WTC11 (cell line): ENCODE measurements around the gene KIRREL3. TPM values are rescaled to one million over a fixed set of nuclear protein-coding genes. Genes with fewer than 3 reads are reported as not detected.

Source experiments
- ATAC-seq: fragments of 200-7000 bp; cut with Tn5 transposase; 2 replicates; pipeline ENCODE4 v1.10.0; 2021; ENCODE audit warnings: mild to moderate bottlenecking, moderate library complexity
- CTCF ChIA-PET: fragments of 300-600 bp; sonication (Branson Sonifier 250); formaldehyde crosslinking; loops from one replicate; lab custom pipeline; 2021; ENCODE audit warnings: antibody characterized with exemption; lab: Charles Lee
- POLR2A ChIA-PET: fragments of 350-600 bp; sonication (Branson Sonifier 250); formaldehyde crosslinking; loops from one replicate; lab custom pipeline; 2021; ENCODE audit warnings: antibody characterized with exemption; lab: Charles Lee
- DNase-seq: peaks from one replicate; pipeline ENCODE4 v3.0.0; 2021; ENCODE audit warnings: low spot score
- H3K27ac Mint-ChIP-seq: 2 replicates; pipeline ENCODE4 v1.8.0; 2021; ENCODE audit warnings: mixed read lengths
- H3K27me3 Mint-ChIP-seq: 2 replicates; pipeline ENCODE4 v1.8.0; 2021; ENCODE audit warnings: low read depth, mild to moderate bottlenecking, moderate library complexity, mixed read lengths
- H3K36me3 Mint-ChIP-seq: 2 replicates; pipeline ENCODE4 v1.8.0; 2021; ENCODE audit warnings: mixed read lengths
- H3K4me1 Mint-ChIP-seq: 2 replicates; pipeline ENCODE4 v1.8.0; 2022; ENCODE audit warnings: mixed read lengths
- H3K4me3 Mint-ChIP-seq: 2 replicates; pipeline ENCODE4 v1.8.0; 2021; ENCODE audit warnings: mild to moderate bottlenecking, moderate library complexity, mixed read lengths
- H3K9me3 Mint-ChIP-seq: 2 replicates; pipeline ENCODE4 v1.8.0; 2021; ENCODE audit warnings: mixed read lengths
- CREB1 ChIP-seq: sonication (generic); formaldehyde crosslinking; IDR thresholded peaks from 2 replicates; pipeline ENCODE4 v1.8.0; 2023; ENCODE audit warnings: mild to moderate bottlenecking, missing genetic modification reagents
- ESRRA ChIP-seq: sonication (generic); formaldehyde crosslinking; IDR thresholded peaks from 2 replicates; pipeline ENCODE4 v1.8.1; 2022; ENCODE audit warnings: mild to moderate bottlenecking, missing genetic modification reagents, borderline replicate concordance
- ETV6 ChIP-seq: sonication (generic); formaldehyde crosslinking; IDR thresholded peaks from 2 replicates; pipeline ENCODE4 v1.8.1; 2022; ENCODE audit warnings: mild to moderate bottlenecking, missing genetic modification reagents
- KAT7 ChIP-seq: sonication (generic); formaldehyde crosslinking; IDR thresholded peaks from 2 replicates; pipeline ENCODE4 v1.8.1; 2023; ENCODE audit warnings: missing genetic modification reagents, mild to moderate bottlenecking, borderline replicate concordance
- MYBL2 ChIP-seq: sonication (generic); formaldehyde crosslinking; IDR thresholded peaks from 2 replicates; pipeline ENCODE4 v1.8.1; 2023; ENCODE audit warnings: mild to moderate bottlenecking, moderate library complexity, missing genetic modification reagents
- NFE2L1 ChIP-seq: sonication (generic); formaldehyde crosslinking; IDR thresholded peaks from 2 replicates; pipeline ENCODE4 v1.8.1; 2023; ENCODE audit warnings: missing genetic modification reagents
- NR1H2 ChIP-seq: sonication (generic); formaldehyde crosslinking; IDR thresholded peaks from 2 replicates; pipeline ENCODE4 v1.9.0; 2021; ENCODE audit warnings: mild to moderate bottlenecking, moderate library complexity, missing genetic modification reagents
- OVOL2 ChIP-seq: fragments of 250-450 bp; sonication (Bioruptor Pico); IDR thresholded peaks from 2 replicates; pipeline ENCODE4 v1.9.0; 2021; ENCODE audit warnings: mild to moderate bottlenecking, borderline replicate concordance
- SMAD4 ChIP-seq: sonication (generic); formaldehyde crosslinking; IDR thresholded peaks from 2 replicates; pipeline ENCODE4 v1.8.0; 2022; ENCODE audit warnings: mild to moderate bottlenecking, missing genetic modification reagents
- SP1 ChIP-seq: sonication (generic); formaldehyde crosslinking; conservative IDR thresholded peaks from 2 replicates; pipeline ENCODE4 v1.8.1; 2022; ENCODE audit warnings: missing genetic modification reagents
- ZNF232 ChIP-seq: sonication (generic); formaldehyde crosslinking; IDR thresholded peaks from 2 replicates; pipeline ENCODE4 v1.8.0; 2022; ENCODE audit warnings: mild to moderate bottlenecking, missing genetic modification reagents
- ZNF317 ChIP-seq: sonication (generic); formaldehyde crosslinking; IDR thresholded peaks from 2 replicates; pipeline ENCODE4 v1.8.1; 2023; ENCODE audit warnings: low read depth, mild to moderate bottlenecking, moderate library complexity, missing genetic modification reagents, borderline replicate concordance
- ZNF416 ChIP-seq: fragments of 250-450 bp; sonication (Bioruptor Pico); IDR thresholded peaks from 2 replicates; pipeline ENCODE4 v1.9.0; 2021; ENCODE audit warnings: mild to moderate bottlenecking, inconsistent platforms
- ZNF423 ChIP-seq: fragments of 250-450 bp; sonication (Bioruptor Pico); IDR thresholded peaks from 2 replicates; pipeline ENCODE4 v2.1.2; 2022; ENCODE audit warnings: mild to moderate bottlenecking, moderate library complexity
- total RNA-seq: library from RNA; stranded (reverse); gene quantifications from 3 replicates; pipeline ENCODE4 v1.2.3, GENCODE V29; 2021
- TF ChIP-seq, protein P1 (sequence below): sonication (generic); formaldehyde crosslinking; IDR thresholded peaks from 2 replicates; pipeline ENCODE4 v1.8.1; 2022; ENCODE audit warnings: missing genetic modification reagents, borderline replicate concordance
- TF ChIP-seq, protein P2 (sequence below): sonication (generic); formaldehyde crosslinking; IDR thresholded peaks from 2 replicates; pipeline ENCODE4 v1.8.1; 2022; ENCODE audit warnings: low read depth, missing genetic modification reagents, borderline replicate concordance
- TF ChIP-seq, protein P3 (sequence below): fragments of 200-600 bp; IDR thresholded peaks from 2 replicates; pipeline ENCODE4 v1.8.0; 2022; ENCODE audit warnings: antibody characterized with exemption
- TF ChIP-seq, protein P4 (sequence below): fragments of 250-450 bp; sonication (Bioruptor Pico); IDR thresholded peaks from 2 replicates; pipeline ENCODE4 v1.9.0; 2021; ENCODE audit warnings: mild to moderate bottlenecking
- TF ChIP-seq, protein P5 (sequence below): fragments of 250-450 bp; sonication (Bioruptor Pico); IDR thresholded peaks from 2 replicates; pipeline ENCODE4 v1.8.0; 2021; ENCODE audit warnings: mild to moderate bottlenecking
- TF ChIP-seq, protein P6 (sequence below): sonication (generic); formaldehyde crosslinking; conservative IDR thresholded peaks from 2 replicates; pipeline ENCODE4 v1.8.1; 2022; ENCODE audit warnings: mild to moderate bottlenecking, missing genetic modification reagents
- TF ChIP-seq, protein P7 (sequence below): sonication (generic); formaldehyde crosslinking; IDR thresholded peaks from 2 replicates; pipeline ENCODE4 v1.8.0; 2023; ENCODE audit warnings: mild to moderate bottlenecking, missing genetic modification reagents

KIRREL3 gene
- total RNA-seq, 1 experiment from 2014 or later = 0.59 TPM

DNA sequence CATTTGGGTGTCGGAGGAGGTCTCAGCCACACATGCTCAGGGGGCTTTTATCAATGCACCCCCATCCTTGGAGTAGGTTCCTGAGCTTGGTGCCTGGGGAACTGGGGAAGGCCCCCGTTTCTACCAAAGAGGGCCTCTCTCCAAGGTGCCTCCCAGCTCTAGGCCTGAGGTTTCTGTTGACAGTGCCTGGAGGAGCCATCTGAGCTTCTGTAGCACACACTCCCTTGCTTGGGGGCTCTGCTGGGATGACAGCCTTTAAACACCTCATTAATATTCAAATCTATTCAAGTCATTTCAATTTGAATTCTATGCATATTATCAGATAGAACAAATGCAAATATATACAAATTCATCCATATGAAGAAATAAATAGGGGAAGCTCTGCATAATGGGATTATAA lies 18.9 kb downstream of the KIRREL3 start (continued):
- TF ChIP-seq, protein P1, sequence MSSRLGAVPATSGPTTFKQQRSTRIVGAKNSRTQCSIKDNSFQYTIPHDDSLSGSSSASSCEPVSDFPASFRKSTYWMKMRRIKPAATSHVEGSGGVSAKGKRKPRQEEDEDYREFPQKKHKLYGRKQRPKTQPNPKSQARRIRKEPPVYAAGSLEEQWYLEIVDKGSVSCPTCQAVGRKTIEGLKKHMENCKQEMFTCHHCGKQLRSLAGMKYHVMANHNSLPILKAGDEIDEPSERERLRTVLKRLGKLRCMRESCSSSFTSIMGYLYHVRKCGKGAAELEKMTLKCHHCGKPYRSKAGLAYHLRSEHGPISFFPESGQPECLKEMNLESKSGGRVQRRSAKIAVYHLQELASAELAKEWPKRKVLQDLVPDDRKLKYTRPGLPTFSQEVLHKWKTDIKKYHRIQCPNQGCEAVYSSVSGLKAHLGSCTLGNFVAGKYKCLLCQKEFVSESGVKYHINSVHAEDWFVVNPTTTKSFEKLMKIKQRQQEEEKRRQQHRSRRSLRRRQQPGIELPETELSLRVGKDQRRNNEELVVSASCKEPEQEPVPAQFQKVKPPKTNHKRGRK = no peak
- no peak for TF ChIP-seq SP1 (CRISPR knock-in tag)
- TF ChIP-seq SMAD4 = no peak
- TF ChIP-seq CREB1 = no peak

DNA sequence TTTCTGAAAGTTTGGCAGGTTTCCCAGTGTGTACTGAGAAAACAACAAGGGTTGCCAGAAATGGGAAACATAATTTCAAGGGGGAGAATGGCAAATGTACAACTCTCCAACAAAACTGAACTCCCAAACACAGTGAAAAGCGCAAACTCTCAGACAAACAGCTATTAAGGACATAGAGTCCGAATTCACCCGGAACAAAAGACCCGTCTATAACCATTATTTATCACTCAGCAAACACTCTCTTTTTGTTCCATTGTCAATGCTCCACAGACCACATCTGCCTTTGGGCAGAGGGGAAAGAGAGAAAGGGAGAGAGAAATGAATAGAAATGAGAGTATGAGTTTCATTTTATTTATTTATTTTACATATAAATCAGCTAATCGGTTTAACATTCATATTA lies 21.7 kb downstream of the KIRREL3 start:
- H3K27ac Mint-ChIP-seq = peak overlapping the region; percentile 27; the same call in 1 of the 2 replicates
- peaks cover 39% of the 10 kb centered on the region for H3K4me1 Mint-ChIP-seq
- peaks cover 19% of the 10 kb centered on the region for H3K9me3 Mint-ChIP-seq
- no peak for ATAC-seq
- no peak for DNase-seq
- H3K27me3 Mint-ChIP-seq = no peaks in the 10 kb centered on the region
- CTCF ChIA-PET = interaction anchor here (0.9 to 7.9 kb wide), 6 partner anchors 10 to 498 kb away, joined by 3 to 79 read pairs (median 3); no protein-coding TSS in a partner anchor
- TF ChIP-seq, protein P2, sequence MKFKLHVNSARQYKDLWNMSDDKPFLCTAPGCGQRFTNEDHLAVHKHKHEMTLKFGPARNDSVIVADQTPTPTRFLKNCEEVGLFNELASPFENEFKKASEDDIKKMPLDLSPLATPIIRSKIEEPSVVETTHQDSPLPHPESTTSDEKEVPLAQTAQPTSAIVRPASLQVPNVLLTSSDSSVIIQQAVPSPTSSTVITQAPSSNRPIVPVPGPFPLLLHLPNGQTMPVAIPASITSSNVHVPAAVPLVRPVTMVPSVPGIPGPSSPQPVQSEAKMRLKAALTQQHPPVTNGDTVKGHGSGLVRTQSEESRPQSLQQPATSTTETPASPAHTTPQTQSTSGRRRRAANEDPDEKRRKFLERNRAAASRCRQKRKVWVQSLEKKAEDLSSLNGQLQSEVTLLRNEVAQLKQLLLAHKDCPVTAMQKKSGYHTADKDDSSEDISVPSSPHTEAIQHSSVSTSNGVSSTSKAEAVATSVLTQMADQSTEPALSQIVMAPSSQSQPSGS (CRISPR knock-in tag) = no peak
- TF ChIP-seq, protein P3, sequence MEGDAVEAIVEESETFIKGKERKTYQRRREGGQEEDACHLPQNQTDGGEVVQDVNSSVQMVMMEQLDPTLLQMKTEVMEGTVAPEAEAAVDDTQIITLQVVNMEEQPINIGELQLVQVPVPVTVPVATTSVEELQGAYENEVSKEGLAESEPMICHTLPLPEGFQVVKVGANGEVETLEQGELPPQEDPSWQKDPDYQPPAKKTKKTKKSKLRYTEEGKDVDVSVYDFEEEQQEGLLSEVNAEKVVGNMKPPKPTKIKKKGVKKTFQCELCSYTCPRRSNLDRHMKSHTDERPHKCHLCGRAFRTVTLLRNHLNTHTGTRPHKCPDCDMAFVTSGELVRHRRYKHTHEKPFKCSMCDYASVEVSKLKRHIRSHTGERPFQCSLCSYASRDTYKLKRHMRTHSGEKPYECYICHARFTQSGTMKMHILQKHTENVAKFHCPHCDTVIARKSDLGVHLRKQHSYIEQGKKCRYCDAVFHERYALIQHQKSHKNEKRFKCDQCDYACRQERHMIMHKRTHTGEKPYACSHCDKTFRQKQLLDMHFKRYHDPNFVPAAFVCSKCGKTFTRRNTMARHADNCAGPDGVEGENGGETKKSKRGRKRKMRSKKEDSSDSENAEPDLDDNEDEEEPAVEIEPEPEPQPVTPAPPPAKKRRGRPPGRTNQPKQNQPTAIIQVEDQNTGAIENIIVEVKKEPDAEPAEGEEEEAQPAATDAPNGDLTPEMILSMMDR = no peak
- TF ChIP-seq MYBL2 (CRISPR knock-in tag) (no peak), KAT7 (CRISPR knock-in tag) (no peak), ZNF232 (CRISPR knock-in tag) (no peak), ZNF416 (no peak), ESRRA (CRISPR knock-in tag) (no peak), NFE2L1 (CRISPR knock-in tag) (no peak), ZNF423 (CRISPR knock-in tag) (no peak), SP1 (CRISPR knock-in tag) (no peak), OVOL2 (CRISPR knock-in tag) (no peak), ETV6 (CRISPR knock-in tag) (no peak), ZNF317 (CRISPR knock-in tag) (no peak), NR1H2 (CRISPR knock-in tag) (no peak)
- TF ChIP-seq, protein P4, sequence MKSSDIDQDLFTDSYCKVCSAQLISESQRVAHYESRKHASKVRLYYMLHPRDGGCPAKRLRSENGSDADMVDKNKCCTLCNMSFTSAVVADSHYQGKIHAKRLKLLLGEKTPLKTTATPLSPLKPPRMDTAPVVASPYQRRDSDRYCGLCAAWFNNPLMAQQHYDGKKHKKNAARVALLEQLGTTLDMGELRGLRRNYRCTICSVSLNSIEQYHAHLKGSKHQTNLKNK (CRISPR knock-in tag) = no peak
- TF ChIP-seq, protein P5, sequence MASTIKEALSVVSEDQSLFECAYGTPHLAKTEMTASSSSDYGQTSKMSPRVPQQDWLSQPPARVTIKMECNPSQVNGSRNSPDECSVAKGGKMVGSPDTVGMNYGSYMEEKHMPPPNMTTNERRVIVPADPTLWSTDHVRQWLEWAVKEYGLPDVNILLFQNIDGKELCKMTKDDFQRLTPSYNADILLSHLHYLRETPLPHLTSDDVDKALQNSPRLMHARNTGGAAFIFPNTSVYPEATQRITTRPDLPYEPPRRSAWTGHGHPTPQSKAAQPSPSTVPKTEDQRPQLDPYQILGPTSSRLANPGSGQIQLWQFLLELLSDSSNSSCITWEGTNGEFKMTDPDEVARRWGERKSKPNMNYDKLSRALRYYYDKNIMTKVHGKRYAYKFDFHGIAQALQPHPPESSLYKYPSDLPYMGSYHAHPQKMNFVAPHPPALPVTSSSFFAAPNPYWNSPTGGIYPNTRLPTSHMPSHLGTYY (CRISPR knock-in tag) = no peak
- TF ChIP-seq, protein P6, sequence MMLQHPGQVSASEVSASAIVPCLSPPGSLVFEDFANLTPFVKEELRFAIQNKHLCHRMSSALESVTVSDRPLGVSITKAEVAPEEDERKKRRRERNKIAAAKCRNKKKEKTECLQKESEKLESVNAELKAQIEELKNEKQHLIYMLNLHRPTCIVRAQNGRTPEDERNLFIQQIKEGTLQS (CRISPR knock-in tag) = no peak
- TF ChIP-seq, protein P7, sequence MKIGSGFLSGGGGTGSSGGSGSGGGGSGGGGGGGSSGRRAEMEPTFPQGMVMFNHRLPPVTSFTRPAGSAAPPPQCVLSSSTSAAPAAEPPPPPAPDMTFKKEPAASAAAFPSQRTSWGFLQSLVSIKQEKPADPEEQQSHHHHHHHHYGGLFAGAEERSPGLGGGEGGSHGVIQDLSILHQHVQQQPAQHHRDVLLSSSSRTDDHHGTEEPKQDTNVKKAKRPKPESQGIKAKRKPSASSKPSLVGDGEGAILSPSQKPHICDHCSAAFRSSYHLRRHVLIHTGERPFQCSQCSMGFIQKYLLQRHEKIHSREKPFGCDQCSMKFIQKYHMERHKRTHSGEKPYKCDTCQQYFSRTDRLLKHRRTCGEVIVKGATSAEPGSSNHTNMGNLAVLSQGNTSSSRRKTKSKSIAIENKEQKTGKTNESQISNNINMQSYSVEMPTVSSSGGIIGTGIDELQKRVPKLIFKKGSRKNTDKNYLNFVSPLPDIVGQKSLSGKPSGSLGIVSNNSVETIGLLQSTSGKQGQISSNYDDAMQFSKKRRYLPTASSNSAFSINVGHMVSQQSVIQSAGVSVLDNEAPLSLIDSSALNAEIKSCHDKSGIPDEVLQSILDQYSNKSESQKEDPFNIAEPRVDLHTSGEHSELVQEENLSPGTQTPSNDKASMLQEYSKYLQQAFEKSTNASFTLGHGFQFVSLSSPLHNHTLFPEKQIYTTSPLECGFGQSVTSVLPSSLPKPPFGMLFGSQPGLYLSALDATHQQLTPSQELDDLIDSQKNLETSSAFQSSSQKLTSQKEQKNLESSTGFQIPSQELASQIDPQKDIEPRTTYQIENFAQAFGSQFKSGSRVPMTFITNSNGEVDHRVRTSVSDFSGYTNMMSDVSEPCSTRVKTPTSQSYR (CRISPR knock-in tag) = no peak
- TF ChIP-seq, all 79 proteins: peak for 0
- H3K36me3 Mint-ChIP-seq = peaks cover 2% of the 10 kb centered on the region
- POLR2A ChIA-PET = no interaction called here
- no peak overlapping the region for H3K4me3 Mint-ChIP-seq
